NCI-H82 (cell line): ENCODE results near the gene NLRC5.
"Not testable (repeated sequence)": the region's sequence is repeated elsewhere in the genome, so short reads cannot be mapped to it uniquely, and the experiment has no call there.

Source experiments
- DNase-seq: peaks from one replicate; lab custom pipeline; 2025; lab: John Stamatoyannopoulos, UW

Gene NLRC5

GRCh38 chr16:57044931-57045693, 55.8 kb downstream of the NLRC5 start:
- DNase-seq, result no peak

GRCh38 chr16:57045694-57046381, 56.5 kb downstream of the NLRC5 start:
- peak; percentile 73 for DNase-seq

- DNase-seq, result no peak
Measured at GRCh38 chr16:57048095-57048494, 58.7 kb downstream of the NLRC5 start.

DNA sequence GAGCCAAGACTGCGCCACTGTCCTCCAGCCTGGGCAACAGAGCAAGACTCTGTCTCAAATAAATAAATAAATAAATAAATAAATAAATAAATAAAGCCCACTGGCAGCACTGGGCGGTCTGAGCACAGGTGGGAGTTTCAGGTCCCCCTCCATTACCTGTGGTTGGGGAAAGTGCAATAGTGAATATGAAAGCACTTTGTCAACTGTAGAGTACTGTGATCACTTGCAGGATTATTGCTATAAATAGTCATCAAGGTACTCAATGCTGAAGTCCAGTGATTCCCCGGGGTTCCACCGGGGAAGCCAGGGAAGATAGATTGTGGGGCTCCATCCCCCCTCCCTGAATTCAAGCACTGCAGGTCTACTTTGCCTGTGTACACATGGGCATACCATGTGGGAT, 60.3 kb downstream of the NLRC5 start:
- DNase-seq, result no peak

DNA sequence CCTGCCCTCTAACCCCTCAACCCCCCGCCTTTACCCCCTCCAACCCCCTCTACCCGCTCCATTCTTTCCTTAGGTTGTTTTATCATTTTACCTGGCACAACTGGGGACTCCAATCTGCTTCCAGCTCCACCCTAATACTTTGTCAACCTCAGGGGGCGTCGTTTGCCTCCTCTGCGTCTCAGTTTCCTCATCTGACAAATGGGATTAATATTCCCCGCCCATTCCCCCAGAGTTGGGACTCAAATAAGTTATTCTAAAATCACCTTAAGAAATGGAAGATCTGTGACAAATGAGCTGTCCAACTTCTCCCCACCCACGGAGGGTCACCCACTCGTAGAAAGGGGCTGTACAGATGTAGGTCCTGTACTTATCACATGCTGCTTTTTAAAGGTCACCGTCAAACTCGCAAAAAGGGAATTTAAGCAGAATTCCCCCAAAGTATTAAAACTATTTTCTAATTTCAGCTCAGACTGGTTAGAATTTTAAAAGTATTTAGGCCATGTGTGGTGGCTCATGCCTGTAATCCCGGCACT, 62.4 kb downstream of the NLRC5 start:
- no peak for DNase-seq

DNA sequence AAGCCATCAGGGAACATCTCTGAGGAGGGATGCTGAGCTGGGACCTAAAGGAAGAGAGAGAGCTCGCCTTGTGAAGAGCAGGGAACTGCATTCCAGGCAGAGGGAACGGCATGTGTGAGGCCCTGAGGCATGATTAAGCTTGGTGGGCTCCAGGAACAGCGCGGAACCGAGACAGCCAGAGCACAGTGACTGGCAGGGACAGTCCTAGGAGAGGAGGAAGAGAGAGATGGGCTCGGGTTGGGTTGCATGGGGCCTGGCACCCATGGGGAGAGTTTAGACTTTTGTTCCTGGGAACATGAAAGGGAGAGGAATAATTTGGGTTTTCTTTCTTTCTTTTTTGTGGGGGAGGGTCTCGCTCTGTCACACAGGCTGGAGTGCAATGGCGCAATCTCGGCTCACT, 63.8 kb downstream of the NLRC5 start:
- DNase-seq, result no peak

DNA sequence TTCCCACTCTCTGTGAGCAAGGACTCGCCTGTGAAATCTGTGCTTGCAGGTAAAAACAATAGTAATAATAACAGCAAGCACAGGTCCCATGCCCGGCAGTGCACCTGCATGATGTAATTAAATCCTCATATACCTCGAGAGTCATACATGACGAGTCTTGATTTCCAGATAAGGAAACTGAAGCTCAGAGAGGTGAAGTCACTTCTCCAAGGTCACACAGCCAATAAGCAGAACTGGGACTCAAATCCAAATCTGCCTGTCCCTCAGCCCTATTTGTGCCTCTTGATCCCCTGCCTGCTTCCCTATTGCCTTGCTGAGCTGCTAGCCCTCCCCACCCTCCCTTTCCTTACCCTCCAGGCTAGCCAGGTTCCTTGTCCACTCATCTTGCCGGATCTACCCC, 65.0 kb downstream of the NLRC5 start:
- no peak for DNase-seq

DNA sequence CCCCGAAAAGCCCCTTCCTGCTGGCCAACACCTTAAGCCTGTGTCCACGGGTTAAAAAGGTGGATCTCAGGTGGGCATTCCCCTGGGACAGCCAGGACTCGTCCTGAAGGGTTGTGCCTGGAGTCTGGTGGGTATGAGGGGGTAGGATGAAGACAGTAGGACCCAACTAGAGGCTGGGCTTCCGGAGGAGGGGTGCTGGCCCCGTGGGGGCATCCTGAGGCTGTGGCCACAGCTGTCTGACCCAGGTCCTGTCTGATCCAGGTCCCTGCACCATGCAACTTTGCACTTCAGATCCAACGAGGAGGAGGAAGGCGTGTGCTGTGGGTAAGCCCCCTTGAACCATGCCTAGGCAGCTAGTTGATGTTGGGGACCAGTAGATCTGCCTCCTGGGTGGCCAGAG, 65.4 kb downstream of the NLRC5 start:
- DNase-seq, result no peak

GRCh38 chr16:57055671-57056070, 66.3 kb downstream of the NLRC5 start:
- DNase-seq, result no peak

DNA sequence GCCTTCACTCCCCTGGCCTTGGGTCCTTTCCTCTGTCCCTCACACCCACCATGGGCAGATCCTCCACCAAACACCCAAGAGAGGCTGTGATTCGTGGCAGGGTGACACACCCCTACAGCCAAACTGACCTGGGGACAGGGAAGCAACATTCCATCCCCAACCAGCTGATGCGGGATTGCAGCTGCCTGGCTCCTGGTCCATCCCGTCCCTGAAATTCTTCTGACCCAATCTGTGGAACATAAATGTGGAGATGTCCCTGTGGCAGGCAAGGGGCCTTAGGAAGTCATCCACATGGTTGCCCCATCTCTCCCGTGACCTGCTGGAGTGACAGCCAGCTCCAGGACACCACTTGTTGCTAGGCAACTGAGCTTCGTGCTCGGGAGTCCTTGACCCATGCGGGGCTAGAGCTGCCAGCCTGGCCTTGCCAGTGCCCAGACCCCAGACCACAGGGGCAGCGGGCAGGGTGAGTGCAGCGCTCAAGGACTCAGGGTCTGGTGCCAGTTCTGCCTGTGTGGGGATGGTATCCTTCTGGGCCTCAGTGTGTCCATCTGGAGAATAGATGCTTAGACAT, 69.0 kb downstream of the NLRC5 start:
- DNase-seq, result no peak

GRCh38 chr16:57060323-57061083, 71.1 kb downstream of the NLRC5 start:
- no peak for DNase-seq

DNA sequence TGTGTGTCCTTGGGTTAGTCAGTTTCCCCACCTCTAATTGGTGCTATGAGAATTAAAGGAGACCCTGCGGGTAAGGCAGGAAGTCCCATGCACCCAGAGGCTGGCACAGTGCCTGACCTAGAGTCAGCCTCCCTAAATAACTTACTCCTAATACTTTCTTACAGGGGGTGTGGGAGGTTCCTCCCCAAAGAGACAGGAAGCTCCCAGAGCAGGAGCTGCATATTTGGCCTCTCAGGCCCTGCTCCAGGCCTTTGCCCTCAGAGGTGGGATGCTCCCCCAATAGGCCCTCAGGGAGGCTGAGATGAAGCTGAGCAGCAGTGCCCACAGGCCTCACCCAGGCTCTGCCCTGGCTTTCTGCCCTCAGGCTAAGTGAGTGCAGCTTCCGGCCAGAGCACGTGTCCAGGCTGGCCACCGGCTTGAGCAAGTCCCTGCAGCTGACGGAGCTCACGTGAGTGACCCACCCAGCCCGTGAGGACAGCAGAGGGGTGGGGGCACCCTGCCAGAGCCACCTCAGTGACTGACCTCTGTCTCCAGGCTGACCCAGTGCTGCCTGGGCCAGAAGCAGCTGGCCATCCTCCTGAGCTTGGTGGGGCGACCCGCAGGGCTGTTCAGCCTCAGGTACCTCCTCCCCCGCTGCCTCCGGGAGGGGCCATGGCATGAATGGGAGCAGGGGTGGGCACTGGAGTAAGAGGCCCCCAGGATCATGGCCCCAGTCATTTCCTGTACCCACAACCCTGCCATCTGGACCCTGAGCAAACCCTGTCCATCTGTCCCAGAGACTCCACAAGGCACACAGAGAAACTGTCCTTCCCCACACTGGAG, 71.9 kb downstream of the NLRC5 start:
- peak; percentile 7 for DNase-seq

DNA sequence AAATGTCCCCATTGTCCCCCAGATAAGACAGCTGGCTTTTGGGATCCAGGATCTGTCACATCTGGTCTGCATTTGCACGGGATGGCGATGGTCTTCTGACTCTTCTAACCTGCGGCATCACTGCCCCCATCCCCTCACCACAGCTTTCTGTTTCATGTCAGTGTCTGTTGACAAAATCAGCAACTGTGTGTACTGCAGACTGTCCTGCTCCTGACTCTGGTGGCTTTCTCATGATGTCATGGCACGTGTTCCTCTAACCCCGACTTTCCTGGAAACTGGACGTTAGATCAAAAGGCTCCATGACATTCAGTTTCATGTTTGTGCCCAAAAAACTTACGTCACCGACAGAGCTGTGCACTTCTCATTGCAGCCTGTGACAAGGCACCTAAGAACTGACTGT, 73.0 kb downstream of the NLRC5 start:
- no peak for DNase-seq

DNA sequence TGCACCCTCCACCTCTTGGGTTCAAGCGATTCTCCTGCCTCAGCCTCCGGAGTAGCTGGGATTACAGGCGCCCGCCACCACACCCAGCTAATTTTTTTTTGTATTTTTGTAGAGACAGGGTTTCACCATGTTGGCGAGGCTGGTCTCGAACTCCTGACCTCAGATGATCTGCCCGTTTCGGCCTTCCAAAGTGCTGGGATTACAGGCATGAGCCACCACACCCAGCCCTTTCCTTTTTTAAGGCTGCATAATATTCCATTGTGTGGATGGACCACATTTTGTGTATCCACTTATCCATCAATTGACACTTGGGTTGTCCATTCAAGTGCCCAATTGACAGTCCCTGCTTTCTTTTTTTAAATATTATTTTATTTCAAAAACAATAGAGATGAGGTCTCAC, 73.8 kb downstream of the NLRC5 start:
- DNase-seq, result not testable (repeated sequence)

GRCh38 chr16:57064995-57065394, 75.6 kb downstream of the NLRC5 start:
- no peak for DNase-seq

DNA sequence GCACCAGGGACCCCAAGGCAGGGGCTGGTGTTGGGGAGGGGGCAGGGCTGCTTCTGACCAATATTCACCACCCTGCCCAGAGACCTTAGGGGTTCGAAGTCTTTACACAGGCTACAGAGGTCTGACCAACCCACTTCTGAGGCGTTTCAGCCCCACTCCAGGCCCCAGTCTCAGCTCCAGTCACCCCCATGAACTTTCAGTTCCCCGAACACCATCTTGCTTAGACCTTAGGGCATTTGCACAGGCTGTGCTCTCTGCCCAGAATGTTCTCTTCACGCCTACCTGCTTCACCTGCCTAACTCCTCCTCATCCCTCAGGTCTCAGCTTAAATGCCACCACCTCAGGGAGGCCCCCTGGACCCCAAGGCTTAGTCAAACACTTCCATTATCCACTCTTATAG, 77.3 kb downstream of the NLRC5 start:
- DNase-seq, result no peak

DNA sequence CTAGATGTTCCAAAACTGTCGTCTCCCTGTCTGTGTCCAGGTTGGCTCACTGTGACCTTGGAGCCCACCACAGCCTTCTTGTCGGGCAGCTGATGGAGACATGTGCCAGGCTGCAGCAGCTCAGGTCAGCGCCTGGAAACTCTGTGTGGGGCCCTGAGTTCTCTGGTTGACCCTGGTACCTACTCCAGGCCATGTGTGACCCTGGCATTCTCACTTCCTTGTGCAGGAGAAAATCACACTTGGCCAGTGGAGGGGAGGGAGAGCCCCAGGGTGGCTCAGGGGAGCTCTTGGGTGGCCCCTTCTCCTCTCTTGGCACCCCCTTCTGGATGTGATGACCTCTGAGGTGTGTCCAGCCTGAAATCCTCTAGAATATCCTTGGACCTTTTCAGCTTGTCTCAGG, 78.0 kb downstream of the NLRC5 start:
- no peak for DNase-seq

DNA sequence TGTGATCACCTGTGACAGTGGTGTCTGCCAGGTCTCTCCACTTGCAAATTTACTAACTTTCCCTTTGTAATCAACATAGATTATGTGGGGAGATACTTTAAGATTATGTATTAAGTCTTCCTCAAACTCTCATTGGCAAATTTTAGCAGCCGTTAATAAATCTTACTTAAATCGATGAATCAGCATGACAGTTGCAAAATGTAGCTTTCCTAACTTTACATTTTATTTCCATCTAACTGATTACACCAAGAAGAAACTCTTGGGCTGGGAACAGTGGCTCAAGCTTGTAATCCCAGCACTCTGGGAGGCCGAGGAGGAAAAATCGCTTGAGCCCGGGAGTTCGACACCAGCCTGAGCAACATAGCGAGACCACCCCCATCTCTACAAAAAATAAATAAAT, 79.7 kb downstream of the NLRC5 start:
- no peak for DNase-seq

DNA sequence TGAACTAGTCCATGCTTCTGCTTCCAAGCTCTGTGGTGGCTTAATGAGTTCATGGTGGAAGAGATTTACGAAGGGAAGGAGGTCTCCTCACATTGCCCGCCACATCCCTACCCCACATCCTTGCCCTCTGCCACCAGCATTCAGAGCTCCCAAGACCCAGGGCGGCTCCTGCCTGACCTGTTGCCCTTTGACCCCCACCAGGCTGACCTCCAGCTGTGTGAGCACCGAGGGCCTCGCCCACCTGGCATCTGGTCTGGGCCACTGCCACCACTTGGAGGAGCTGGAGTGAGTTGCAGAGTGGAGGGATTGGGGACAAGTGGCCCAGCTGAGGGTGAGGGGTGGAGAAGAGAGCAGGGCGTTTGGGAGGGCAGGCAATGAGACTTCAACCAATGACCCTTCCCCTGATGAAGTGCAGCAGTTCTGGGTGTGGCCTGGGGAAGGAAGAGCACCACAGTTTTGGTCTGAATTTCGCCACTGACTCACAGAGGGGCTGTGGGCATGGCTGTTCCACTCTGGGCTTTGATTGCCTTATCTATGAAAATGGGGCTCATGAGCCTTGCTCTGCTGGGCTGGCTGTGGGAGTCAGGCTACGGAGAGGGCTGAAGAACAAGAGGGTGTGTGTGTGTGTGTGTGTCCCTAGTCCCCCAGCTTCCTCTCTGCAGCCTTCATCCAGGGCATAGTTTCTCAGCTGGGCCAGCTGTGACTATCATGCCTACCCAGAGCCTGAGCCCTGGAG, 80.4 kb downstream of the NLRC5 start:
- DNase-seq, result no peak

- no peak for DNase-seq
Measured at GRCh38 chr16:57070424-57070823, 81.1 kb downstream of the NLRC5 start.
